ACC112 (cell line): Measurements from ENCODE around the gene MAP3K5.

ENCODE experiments used
- H2AFZ ChIP-seq: fragments of 200-600 bp; sonication (generic); one replicate; pipeline ENCODE4 v1.6.0; 2017; ENCODE audit warnings: antibody characterized with exemption, low read length; ENCODE audit not compliant: unreplicated experiment
- H3K27ac ChIP-seq: fragments of 200-600 bp; sonication (generic); 2 replicates; pipeline ENCODE4 v1.5.1; 2014; ENCODE audit warnings: low read depth, mild to moderate bottlenecking, antibody characterized with exemption, low read length, moderate library complexity
- H3K27me3 ChIP-seq: fragments of 200-600 bp; sonication (generic); 2 replicates; pipeline ENCODE4 v1.6.1; 2014; ENCODE audit warnings: mild to moderate bottlenecking, antibody characterized with exemption, low read length, moderate library complexity, mixed read lengths; ENCODE audit not compliant: insufficient read depth
- H3K36me3 ChIP-seq: fragments of 200-600 bp; sonication (generic); 2 replicates; pipeline ENCODE4 v1.6.1; 2016; ENCODE audit warnings: mild to moderate bottlenecking, antibody characterized with exemption, low read length, moderate library complexity, mixed read lengths; ENCODE audit not compliant: insufficient read depth
- H3K4me1 ChIP-seq: fragments of 200-600 bp; sonication (generic); one replicate; pipeline ENCODE4 v1.6.1; 2016; ENCODE audit warnings: low read length, mixed read lengths; ENCODE audit not compliant: insufficient read depth, unreplicated experiment, control insufficient read depth
- H3K4me3 ChIP-seq: fragments of 200-600 bp; sonication (generic); 2 replicates; pipeline ENCODE4 v1.5.1; 2014; ENCODE audit warnings: mild to moderate bottlenecking, low read depth, low read length
- H3K79me2 ChIP-seq: fragments of 200-600 bp; sonication (generic); one replicate; pipeline ENCODE4 v1.6.0; 2016; ENCODE audit warnings: low read length; ENCODE audit not compliant: control insufficient read depth, unreplicated experiment, insufficient read depth

Gene MAP3K5

DNA sequence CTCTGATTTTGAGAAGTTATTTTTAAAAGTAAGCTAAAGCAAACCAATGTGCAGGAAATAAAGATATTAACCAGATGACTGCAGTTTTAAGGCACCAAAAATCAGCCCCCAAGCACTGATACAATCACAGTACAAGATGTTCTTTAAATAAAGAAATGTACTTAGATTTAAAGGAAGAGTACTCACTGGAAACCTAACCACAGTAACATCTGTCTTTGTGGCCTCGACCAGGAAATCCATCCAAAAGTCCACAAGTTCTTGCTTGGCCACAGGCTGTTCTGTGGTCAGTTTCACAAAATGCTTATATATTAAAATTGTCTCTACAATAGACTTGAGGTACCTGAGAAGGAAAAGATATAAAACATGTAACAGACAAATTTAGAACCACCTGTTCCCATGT lies 136.2 kb downstream of the MAP3K5 start:
- no peaks in the 10 kb centered on the region for H3K79me2 ChIP-seq
- no peak overlapping the region for H3K4me3 ChIP-seq
- no peaks in the 10 kb centered on the region; the same call in 1 of the 2 replicates for H3K36me3 ChIP-seq
- H2AFZ ChIP-seq = no peak overlapping the region
- H3K4me1 ChIP-seq = no peaks in the 10 kb centered on the region
- H3K27me3 ChIP-seq = no peaks in the 10 kb centered on the region
- H3K27ac ChIP-seq = no peak overlapping the region

DNA sequence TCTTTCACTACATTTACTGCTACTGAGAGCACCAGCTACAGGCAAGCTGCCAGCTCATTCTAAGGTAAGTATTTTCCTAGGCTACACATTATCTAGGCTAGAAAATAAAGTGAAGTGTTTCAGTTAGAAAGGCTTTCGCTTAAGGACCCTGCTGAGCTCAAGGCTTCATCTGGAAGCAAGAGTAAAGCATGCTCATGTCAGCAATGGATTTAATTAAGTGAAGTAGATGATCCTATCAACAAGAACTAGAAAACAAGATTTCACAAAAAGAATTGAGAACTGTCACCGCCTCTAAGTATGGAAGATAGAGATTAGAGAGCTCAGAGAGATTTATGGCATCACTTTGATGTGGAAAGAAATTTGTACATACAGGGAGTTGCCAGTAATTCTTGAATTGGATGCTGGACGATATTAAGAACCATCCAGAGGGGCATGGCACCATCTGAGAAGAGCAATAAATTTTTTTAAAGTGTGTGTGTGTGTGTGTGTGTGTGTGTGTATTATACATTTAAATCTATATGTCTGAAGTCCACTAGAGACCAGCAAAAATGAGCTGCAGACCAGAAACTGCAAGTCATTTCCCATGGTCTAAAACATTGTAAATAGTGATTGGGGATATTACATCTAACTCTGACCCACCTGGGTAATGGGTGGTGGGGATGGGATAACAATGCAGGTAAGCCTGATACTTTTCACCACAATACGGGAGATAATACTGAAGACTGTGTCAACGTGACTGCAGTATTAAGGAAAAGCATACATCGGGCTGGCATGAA lies 136.8 kb downstream of the MAP3K5 start:
- no peak overlapping the region for H3K27ac ChIP-seq
- no peak overlapping the region for H2AFZ ChIP-seq
- H3K36me3 ChIP-seq = no peaks in the 10 kb centered on the region; the same call in 1 of the 2 replicates

DNA sequence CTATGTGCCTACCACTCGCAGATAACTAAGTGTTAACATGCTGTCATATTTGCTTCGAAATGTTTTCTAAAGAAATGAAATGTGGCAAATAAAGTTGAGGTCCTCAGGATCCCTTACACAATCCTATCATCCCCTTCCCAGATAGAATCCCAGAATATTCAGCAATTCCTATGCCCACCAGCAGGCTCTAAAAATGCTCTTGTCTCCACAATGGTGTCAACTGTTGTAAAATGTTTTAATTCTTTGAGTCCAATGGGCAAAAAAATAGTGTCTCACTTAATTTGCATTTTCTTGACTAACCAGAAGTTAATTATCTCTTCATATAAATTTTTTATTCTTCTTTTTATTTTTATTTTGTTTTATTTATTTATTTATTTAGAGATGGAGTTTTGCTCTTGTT lies 138.2 kb downstream of the MAP3K5 start:
- H3K79me2 ChIP-seq = no peaks in the 10 kb centered on the region

More for the DNA sequence above, 136.8 kb downstream of the MAP3K5 start:
- Histone ChIP-seq H3K27me3 (no peaks in the 10 kb centered on the region), H3K79me2 (no peaks in the 10 kb centered on the region), H3K4me1 (no peaks in the 10 kb centered on the region), H3K4me3 (no peak overlapping the region)

DNA sequence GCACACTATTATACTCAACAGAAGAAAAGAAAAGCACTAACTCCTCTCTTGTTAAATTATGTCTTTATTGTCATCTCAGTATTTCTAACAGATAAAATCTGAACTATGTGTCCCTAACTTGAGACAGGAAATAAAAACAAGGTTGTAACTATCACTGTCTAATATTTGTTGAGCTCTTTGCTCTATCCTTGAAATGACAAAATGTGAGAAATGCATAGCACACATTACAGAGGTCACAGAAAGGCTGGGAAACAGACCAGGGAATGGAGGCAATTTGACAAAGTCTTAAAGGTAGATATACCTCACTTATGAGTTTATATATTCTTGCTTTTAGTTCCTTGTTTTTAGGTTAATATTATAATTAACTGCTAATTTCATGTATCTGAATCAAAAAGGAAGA lies 139.6 kb downstream of the MAP3K5 start:
- Histone ChIP-seq H3K27ac (no peak overlapping the region), H3K79me2 (no peaks in the 10 kb centered on the region), H3K27me3 (no peaks in the 10 kb centered on the region), H3K36me3 (no peaks in the 10 kb centered on the region; the same call in 1 of the 2 replicates), H3K4me1 (peaks cover 7% of the 10 kb centered on the region), H2AFZ (no peak overlapping the region), H3K4me3 (no peak overlapping the region)

More for the DNA sequence above, 138.2 kb downstream of the MAP3K5 start:
- no peaks in the 10 kb centered on the region for H3K4me1 ChIP-seq
- H2AFZ ChIP-seq = no peak overlapping the region
- no peak overlapping the region for H3K4me3 ChIP-seq
- no peaks in the 10 kb centered on the region for H3K27me3 ChIP-seq
- H3K27ac ChIP-seq = no peak overlapping the region
- no peaks in the 10 kb centered on the region; the same call in 1 of the 2 replicates for H3K36me3 ChIP-seq

DNA sequence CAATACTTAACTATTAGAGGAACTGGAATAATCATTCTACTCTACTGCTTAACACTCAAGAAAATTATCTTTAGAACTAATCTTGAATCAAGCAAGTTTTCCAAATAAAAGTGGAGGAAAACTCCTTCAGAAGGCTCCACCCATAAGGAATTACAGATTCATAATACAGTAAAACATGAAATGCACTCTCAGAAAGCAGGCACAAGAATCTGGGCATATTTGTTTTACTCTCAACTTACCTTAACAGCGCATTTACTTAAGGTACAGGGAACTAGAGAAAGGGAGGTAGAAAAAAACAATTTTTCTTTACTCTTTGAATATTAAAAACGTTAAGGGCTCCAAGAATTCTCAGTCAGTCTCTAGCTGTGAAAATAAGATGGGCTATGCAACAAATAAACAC lies 140.3 kb downstream of the MAP3K5 start:
- Histone ChIP-seq H3K27ac (no peak overlapping the region), H3K4me3 (no peak overlapping the region), H3K27me3 (no peaks in the 10 kb centered on the region)

DNA sequence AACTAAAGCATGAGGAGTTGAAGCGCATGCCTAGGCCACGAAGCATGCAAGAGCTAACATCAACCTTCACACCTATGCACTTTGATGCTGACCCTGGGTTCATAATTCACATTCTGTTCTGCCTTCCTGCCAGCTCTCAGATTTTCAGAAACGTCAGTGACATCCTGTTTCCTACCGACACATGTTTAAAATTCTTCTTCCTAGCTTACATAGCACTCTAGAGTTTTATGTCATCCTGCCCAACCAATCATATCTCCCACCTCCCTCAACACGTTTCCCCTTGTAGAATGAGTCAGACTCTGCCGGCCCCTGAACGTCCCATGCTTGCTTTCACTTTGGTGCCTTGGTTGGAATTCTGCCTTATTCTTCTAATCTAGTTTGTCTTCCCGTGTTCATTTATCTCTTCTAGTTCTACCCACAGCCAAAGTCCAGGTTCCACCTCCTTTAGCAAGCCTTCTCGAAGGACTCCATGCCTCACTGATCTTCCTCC lies 144.9 kb downstream of the MAP3K5 start:
- H3K27ac ChIP-seq = peak overlapping the region; percentile 57
- H3K4me1 ChIP-seq = peaks cover 27% of the 10 kb centered on the region
- H3K27me3 ChIP-seq = no peaks in the 10 kb centered on the region
- H3K79me2 ChIP-seq = no peaks in the 10 kb centered on the region
- H2AFZ ChIP-seq = peak overlapping the region; percentile 48
- H3K36me3 ChIP-seq = no peaks in the 10 kb centered on the region
- H3K4me3 ChIP-seq = peak overlapping the region; percentile 57

More for the DNA sequence above, 140.3 kb downstream of the MAP3K5 start:
- Histone ChIP-seq H3K4me1 (peaks cover 11% of the 10 kb centered on the region), H3K36me3 (no peaks in the 10 kb centered on the region; the same call in 1 of the 2 replicates), H2AFZ (no peak overlapping the region), H3K79me2 (no peaks in the 10 kb centered on the region)

DNA sequence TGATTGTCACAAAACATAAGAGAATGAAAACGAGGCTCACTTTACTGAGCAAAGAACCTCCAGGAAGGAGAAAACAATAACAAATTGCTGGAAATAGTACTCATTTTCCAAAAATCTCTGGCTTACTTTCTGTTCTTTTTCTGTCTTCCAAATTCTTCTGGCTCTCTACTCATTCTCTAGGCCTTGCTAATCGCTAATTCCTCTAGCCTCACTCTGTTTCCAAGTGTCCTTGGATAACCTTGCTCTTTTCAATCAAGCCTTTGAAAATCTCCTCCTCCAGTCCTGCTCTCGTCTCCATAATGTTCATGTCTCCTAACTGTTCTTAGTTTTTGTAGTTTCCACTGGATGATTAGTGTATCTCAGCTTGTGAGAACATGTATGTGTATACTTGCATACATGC lies 145.9 kb downstream of the MAP3K5 start:
- Histone ChIP-seq H3K27me3 (no peaks in the 10 kb centered on the region), H3K27ac (peak overlapping the region; percentile 57), H3K36me3 (no peaks in the 10 kb centered on the region), H3K79me2 (no peaks in the 10 kb centered on the region), H3K4me1 (peaks cover 27% of the 10 kb centered on the region), H2AFZ (no peak overlapping the region), H3K4me3 (no peak overlapping the region)

DNA sequence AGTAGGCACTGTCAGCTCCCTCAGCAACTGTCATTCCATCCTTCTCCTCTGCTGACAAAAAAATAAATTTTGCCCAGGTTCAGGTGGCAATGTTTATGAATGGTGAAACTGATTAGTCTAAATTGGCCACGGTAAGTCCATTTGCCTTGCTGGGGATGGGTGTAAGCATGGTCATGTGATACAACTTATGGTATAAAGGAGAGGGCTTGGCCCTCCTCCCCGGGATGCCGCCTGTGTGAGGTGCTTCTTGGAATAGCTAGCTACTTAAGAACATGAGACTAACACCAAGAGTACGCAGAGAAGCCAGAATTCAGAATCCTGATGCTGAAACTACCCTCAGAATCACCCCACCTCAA lies 147.7 kb downstream of the MAP3K5 start:
- Histone ChIP-seq H3K27me3 (no peaks in the 10 kb centered on the region), H3K4me1 (peaks cover 34% of the 10 kb centered on the region), H3K27ac (no peak overlapping the region), H3K79me2 (no peaks in the 10 kb centered on the region), H3K4me3 (no peak overlapping the region), H3K36me3 (no peaks in the 10 kb centered on the region), H2AFZ (no peak overlapping the region)

DNA sequence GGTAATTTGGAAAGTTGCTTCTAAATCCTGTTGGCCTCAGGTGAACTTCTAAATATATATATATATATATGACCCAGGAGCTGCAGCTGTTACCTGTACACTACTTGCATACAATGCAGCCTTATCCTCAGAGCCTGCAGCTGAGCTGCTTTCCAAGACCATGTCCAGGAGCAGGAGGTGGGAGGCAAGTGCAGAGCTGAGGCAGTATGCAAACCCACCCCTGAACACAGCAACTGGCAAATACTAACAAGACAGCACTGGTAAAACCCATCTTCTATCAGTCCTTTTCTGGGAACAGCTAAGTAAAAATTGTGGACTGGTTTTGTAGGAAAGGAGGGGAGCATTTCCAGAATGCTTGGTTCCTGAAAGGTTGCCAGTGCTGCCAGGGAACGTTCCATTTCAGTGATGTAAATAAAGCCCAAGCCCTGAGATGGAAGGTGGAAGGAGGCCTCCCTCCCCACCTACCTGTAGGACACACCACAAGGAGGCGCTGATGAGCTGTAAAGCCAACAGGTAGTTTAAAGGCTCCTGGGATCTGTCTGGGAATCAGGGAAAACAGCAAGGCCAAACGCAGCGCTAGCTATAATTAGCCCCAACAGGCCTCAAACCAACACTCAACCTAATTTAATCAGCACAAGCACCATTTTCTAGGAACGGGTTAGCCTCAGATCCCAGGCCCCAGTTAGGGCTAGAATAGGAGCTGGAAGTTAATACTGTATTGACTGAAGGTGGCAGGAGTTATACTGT lies 148.3 kb downstream of the MAP3K5 start:
- Histone ChIP-seq H3K27ac (no peak overlapping the region), H3K4me1 (peaks cover 34% of the 10 kb centered on the region), H3K4me3 (no peak overlapping the region), H2AFZ (no peak overlapping the region), H3K36me3 (no peaks in the 10 kb centered on the region), H3K79me2 (no peaks in the 10 kb centered on the region), H3K27me3 (no peaks in the 10 kb centered on the region)

DNA sequence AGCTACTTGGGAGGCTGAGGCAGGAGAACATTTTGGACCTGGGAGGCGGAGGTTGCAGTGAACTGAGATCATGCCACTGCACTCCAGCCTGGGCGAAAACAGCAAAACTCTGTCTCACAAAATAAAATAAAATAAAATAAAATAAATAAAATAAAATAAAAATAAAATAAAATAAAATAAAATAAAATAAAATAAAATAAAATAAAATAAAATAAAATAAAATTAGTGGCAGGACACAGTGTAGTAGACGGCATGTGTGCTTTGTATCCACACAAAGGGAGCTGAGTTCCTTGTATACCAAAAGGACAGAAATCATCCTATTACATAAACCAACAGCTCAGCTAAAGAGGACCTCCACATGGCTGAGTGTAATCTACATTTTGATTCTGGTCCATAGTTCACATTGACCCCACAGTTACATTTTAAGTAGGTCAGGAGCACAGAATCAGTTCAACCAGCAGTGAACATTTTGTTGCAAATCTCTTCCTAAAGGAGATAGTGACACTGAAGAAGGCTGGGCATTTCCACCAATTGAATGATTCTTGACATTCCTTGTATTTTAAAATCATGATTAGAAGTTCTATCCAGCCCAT lies 150.3 kb downstream of the MAP3K5 start:
- H3K4me1 ChIP-seq = peaks cover 23% of the 10 kb centered on the region
- H3K36me3 ChIP-seq = 0 out of 2 replicates have a peak, but pooled peaks cover 3% of the 10 kb centered on the region
- H3K27ac ChIP-seq = no peak overlapping the region
- no peak overlapping the region for H2AFZ ChIP-seq
- H3K4me3 ChIP-seq = no peak overlapping the region
- no peaks in the 10 kb centered on the region for H3K79me2 ChIP-seq
- H3K27me3 ChIP-seq = no peaks in the 10 kb centered on the region
